ENCODE data around the gene THYN1.
A peak's percentile ranks its signal among the peaks of the same experiment; 100 is the strongest.
"Not testable (repeated sequence)": the region's sequence is repeated elsewhere in the genome, so short reads cannot be mapped to it uniquely, and the experiment has no call there.

THYN1 gene

GRCh38 chr11:134253188-134253993 is at the start of gene THYN1, which contains the start of gene ACAD8:
Gene THYN1, minus strand, starts transcription at chr11:134253352. Its CDS starts 470 bp downstream, at chr11:134252882.
Gene ACAD8, plus strand, starts transcription at chr11:134253568. Its CDS starts 33 bp downstream, at chr11:134253601.
- peak; percentile 85 for DNase-seq (ENCODE audit: low read depth)

DNA sequence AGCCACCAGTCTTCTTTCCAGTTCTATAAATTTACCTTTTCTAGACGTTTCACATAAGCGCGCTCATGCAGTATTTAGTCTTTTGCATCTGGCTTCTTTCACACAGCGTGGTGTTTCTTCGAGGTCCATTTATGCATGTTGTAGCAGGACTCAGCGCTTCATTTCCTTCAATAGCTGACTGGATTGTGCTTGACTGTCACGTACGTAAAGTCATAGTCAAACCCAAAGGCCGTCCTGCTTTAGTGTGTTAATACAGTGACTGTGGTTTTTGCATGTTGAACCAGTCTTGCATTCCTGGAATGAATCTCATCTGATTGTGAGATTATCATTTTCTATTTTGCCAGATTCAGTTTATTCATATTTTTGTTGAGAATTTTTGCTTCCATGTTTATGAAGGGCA is 41.5 kb upstream of the THYN1 start:
- no peak for DNase-seq (ENCODE audit: low read depth)

DNA sequence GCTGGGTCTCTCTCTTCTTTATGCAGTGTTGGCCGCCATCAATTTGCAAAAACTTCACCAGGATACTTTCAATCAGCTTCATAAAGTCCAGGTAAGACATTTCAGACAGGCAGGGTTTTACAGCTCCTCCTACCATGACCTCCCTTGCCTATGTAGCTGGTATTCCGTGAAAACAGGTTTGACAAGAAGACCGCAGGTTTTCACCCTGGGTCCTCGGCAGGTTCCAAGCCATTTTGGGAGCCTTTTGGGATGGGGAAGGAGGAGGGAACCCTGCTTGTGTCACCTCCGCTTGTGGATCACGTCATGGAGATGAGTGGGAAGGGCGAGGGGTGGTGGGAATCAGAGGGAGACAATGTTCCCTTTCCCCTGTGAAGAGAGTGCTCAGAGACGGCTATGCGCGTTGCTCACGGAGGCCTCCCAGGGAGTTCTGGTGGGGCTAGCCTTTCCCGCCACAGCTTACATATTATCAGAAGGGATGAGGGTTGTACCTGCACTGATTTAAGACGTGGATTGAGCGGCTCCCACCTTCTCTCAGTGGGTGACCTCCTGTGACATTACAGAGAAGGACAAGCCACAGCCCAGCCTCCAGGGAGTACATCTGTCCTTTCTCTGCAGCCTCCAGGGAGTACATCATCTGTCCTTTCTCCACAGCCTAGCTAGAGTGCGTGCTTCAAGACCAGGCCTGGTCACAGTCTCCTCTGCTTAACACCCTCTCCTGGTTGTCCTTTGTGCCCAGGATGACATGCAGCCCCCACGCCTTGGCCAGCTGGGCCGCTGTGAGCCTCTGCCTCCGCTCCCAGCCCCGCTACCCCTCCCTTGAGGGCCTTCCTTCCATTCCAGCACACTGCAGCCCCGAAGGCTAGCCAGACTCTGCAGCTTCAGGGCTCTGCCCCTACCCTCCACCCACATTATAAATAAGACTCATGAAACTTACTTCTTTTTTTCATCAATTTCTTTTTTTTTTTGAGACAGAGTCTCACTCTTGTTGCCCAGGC is 40.3 kb upstream of the THYN1 start:
- no peak for DNase-seq (ENCODE audit: low read depth)

DNA sequence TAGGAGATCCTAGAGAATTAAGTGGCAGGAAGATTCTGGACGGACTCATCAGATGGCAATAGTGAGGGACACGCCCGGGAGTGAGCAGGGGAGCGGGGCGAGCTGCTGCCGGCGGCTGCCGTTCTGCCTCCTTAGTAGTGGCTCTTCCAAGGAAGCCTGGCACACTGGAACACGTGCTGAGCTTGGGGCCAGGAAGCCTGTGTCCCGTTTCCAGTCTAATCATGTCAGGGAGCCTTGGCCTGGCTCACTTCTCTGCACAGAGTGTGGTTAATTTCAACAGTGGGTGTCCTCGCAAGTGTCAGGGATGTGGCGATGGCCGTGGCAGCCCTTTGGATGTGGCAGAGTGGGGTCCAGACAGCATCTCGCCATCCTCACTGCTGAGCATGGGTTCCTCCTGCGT is 39.5 kb upstream of the THYN1 start:
- DNase-seq (ENCODE audit: low read depth): no peak

GRCh38 chr11:134291196-134291595 is 38.0 kb upstream of the THYN1 start:
- DNase-seq (ENCODE audit: low read depth): no peak

GRCh38 chr11:134290646-134291045 is 37.5 kb upstream of the THYN1 start:
- no peak for DNase-seq (ENCODE audit: low read depth)

- no peak for DNase-seq (ENCODE audit: low read depth)
These were observed 36.6 kb upstream of the THYN1 start for GRCh38 chr11:134289789-134290188.

DNA sequence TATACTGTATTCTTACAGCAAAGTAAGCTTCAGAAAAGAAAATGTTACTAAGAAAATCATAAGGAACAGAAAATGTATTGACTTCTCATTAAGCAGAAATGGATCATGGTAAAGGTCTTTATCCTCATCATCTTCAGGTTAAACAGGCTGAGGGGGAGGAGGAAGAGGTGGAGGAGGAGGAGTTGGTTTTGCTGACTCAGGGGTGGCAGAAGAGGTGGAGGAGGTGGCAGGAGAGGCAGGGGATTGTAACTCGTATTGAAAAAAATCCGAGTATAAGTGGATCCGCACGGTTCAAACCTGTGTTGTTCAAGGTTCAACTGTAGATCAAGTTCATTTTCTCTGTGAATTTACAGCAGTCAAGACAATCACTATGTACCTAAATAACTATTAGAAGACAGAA is 36.0 kb upstream of the THYN1 start:
- no peak for DNase-seq (ENCODE audit: low read depth)

GRCh38 chr11:134288486-134288885 is 35.3 kb upstream of the THYN1 start:
- DNase-seq (ENCODE audit: low read depth): no peak

DNA sequence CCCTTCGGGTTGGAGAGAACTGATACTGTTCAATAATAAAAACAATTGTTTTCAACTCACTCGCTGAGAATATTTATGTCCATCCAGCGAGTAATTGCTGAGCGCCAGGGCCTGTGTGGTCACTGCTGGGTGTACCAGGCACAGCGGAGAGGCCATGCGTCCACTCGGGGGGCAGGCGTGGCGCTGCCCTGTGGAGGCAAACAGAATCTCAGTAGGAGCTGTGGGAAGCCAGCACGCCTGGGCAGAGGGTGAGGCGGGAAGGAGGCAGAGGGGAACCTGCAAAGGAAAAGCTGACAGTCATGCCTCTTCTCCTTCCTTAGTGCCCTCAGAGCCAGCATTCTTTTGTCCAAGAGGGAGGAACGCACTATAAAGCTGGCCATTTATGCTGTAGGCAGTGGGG is 34.4 kb upstream of the THYN1 start:
- no peak for DNase-seq (ENCODE audit: low read depth)

DNA sequence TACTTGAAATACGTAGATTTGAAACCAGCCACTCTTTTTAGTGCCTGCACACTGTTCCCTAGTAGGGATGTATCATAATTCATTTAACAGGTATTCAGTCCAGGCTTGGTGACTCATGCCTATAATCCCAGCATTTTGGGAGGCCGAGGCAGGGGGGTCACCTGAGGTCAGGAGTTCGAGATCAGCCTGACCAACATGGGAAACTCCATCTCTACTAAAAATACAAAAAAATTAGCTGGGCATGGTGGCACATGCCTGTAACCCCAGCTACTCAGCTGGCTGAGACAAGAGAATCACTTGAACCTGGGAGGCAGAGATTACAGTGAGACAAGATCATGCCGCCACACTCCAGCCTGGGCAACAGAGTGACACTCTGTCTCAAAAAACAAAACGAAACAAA is 31.2 kb upstream of the THYN1 start:
- DNase-seq (ENCODE audit: low read depth): not testable (repeated sequence)

- no peak for DNase-seq (ENCODE audit: low read depth)
These were observed 30.5 kb upstream of the THYN1 start for GRCh38 chr11:134283461-134284230.

DNA sequence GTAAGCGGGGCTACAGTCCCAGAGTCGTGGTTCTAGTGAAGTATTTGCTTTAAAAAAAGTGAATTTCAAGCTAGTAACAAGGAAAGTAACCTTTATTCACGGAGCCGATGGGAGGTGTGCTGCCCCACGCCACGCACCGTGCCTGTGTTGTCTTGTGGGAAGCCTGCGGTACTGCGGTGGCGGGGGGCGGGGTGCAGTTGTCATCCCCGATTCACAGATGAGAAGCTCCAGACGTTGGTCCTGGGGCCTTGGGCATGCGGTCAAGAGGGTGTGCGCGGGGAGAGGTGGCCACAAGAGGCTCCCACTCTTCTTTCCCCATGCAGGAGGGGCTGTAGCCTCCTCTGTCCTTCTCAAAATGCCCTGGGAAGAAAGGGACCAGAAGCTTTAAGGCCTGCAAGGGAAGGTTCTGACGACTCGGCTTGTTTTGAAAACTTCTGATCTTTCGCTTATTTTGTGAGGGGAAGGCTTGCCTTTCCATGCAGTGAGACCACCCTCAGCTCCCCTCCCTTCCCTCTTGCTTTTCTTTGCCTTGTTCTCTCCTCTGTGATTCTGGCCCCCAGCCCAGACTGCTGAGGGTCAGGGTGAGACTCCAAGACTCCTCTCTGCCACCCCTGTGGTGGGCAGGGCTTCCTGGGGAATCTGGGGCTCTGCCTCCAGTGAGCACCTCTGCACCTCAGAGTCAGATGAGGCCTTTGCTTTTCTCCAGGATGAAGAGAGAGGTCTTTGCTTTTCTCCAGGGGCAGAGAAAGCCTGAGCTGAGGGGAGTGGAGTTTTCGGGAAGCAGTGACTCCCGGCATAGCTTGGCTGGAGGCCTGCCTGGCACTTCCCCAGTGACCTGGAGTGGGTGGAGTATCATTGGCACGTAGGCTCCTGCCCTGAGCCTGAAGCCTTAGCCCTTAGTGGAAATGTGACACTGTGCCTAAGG is 29.2 kb upstream of the THYN1 start:
- DNase-seq (ENCODE audit: low read depth): no peak

- not testable (repeated sequence) for DNase-seq (ENCODE audit: low read depth)
These were observed 28.5 kb upstream of the THYN1 start for GRCh38 chr11:134281635-134282034.

DNA sequence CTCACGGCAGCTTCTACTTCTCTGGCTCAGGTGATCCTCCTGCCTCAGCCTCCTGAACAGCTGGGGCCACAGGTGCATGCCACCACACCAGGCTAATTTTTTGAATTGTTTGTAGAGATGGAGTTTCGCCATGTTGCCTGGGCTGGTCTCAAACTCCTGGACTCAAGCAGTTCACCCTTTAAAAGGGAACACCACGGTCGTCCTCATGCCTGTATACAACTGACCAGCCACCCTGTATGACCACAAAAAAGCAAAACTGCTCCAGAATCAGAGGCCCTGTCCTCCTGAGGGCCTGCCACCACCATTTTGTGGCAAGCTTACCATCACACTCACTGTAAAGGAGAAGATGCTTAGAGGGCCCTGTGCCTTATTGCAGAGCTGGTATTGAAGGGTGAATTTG is 25.2 kb upstream of the THYN1 start:
- no peak for DNase-seq (ENCODE audit: low read depth)

- DNase-seq (ENCODE audit: low read depth): no peak
These were observed 24.2 kb upstream of the THYN1 start for GRCh38 chr11:134277183-134278001.

DNA sequence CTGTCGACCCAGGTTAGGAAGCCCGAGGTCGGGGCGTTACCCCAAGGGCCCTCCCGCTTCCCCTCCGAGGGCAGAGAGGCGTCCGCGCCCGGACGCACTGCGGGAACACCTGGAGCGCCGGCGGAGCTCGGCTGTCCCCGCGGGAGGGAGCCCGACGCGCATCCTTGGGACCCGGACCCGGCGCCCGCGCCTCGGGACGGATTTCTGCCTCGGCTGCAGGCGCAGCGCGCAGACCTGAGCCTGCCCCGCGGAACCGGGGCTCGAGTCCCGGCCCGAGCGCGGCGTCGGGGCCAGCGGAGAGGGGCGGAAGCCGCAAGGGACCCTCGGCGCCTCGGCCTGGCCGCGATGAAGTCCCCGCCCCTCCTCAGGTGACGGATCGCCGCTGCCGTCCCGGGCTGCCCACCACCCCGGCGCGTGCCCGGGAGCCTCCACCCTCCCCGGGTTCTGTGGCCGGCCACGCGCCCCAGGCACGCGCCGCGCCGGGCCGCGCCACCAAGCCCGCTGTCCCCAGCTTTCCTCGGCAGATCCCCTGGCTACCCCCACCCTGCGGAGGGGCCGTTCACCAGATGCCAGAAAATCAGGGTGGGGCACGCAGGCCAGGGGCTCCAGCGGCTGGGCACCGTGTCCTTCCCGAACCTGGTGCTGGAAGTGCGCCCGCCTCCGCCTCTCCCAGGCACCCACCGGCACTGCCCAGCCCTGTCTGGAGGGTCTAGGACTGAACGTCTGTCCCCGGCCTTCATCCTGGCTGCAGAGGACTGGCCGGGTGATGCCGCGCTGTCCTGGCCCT is 23.4 kb upstream of the THYN1 start:
- DNase-seq (ENCODE audit: low read depth): no peak

GRCh38 chr11:134275534-134276395 is 22.6 kb upstream of the THYN1 start, which contains the start of gene GLB1L3:
Gene GLB1L3, plus strand, starts transcription at chr11:134276379. Its CDS starts 362 bp downstream, at chr11:134276741.
- peak; percentile 42 for DNase-seq (ENCODE audit: low read depth)
